Fibroblast of lung (primary cell): ENCODE results near the gene LIPG. TPM values are rescaled to one million over a fixed set of nuclear protein-coding genes. Genes with fewer than 3 reads are reported as not detected.

Experiments used
- DNase-seq, 2 donors: peaks; one replicate each; pipeline versions ENCODE4 v3.0.0 to v3.0.0-alpha.2; 2010; ENCODE audit warnings: low read depth in 2 of 2
- H2AFZ ChIP-seq: 2 replicates; pipeline ENCODE4 v1.5.1; 2012; ENCODE audit warnings: low read length, control low read depth, inconsistent platforms
- H3K27ac ChIP-seq: 2 replicates; pipeline ENCODE4 v1.5.1; 2011; ENCODE audit warnings: low read length, control low read depth; ENCODE audit not compliant: insufficient read depth
- H3K27me3 ChIP-seq: 2 replicates; pipeline ENCODE4 v1.5.1; 2011; ENCODE audit warnings: mild to moderate bottlenecking, low read length; ENCODE audit not compliant: control insufficient read depth, insufficient read depth
- H3K36me3 ChIP-seq: 2 replicates; pipeline ENCODE4 v1.5.1; 2011; ENCODE audit warnings: low read length; ENCODE audit not compliant: control insufficient read depth, insufficient read depth
- H3K4me1 ChIP-seq: 2 replicates; pipeline ENCODE4 v1.5.1; 2011; ENCODE audit warnings: low read length; ENCODE audit not compliant: control insufficient read depth, insufficient read depth; ENCODE audit errors: extremely low read depth
- H3K4me2 ChIP-seq: 2 replicates; pipeline ENCODE4 v1.5.1; 2011; ENCODE audit warnings: low read length, control low read depth; ENCODE audit not compliant: insufficient read depth; ENCODE audit errors: extremely low read depth
- H3K4me3 ChIP-seq, 4 experiments: fragments of 200-600 bp in 1 of 4; sonication (generic) in 1 of 4; replicated peaks in 1 of 4; 2 replicates each; pipeline ENCODE4 v1.5.1; 2011 to 2016; ENCODE audit warnings: low read length in 4 of 4, low read depth in 3 of 4, mild to moderate bottlenecking in 3 of 4, control low read depth in 2 of 4, inconsistent platforms in 1 of 4, mixed read lengths in 1 of 4; ENCODE audit not compliant: insufficient read depth in 1 of 4; ENCODE audit errors: control extremely low read depth in 1 of 4
- H3K79me2 ChIP-seq: 2 replicates; pipeline ENCODE4 v1.5.1; 2012; ENCODE audit warnings: mild to moderate bottlenecking, low read length, inconsistent platforms; ENCODE audit not compliant: control insufficient read depth, insufficient read depth
- H3K9ac ChIP-seq: 2 replicates; pipeline ENCODE4 v1.5.1; 2011; ENCODE audit warnings: mild to moderate bottlenecking, low read length, control low read depth; ENCODE audit not compliant: insufficient read depth
- H3K9me3 ChIP-seq: 2 replicates; pipeline ENCODE4 v1.5.1; 2012; ENCODE audit warnings: low read depth, low read length; ENCODE audit not compliant: control insufficient read depth, insufficient read depth
- H4K20me1 ChIP-seq: 2 replicates; pipeline ENCODE4 v1.5.1; 2011; ENCODE audit warnings: low read length; ENCODE audit not compliant: control insufficient read depth, insufficient read depth; ENCODE audit errors: extremely low read depth
- CTCF ChIP-seq, 2 donors: IDR thresholded peaks in 1 of 2; conservative IDR thresholded peaks in 1 of 2; 1 replicate in 1 of 2; 2 replicates in 1 of 2; pipeline ENCODE4 v1.5.1; 2011 to 2012; ENCODE audit warnings: low read length in 2 of 2, control low read depth in 1 of 2, inconsistent platforms in 1 of 2, low read depth in 1 of 2, mild to moderate bottlenecking in 1 of 2
- EZH2 ChIP-seq: IDR thresholded peaks from 2 replicates; pipeline ENCODE4 v1.5.1; 2012; ENCODE audit warnings: low read length, control low read depth, mild to moderate bottlenecking; ENCODE audit errors: missing control alignments
- polyA plus RNA-seq, 2 donors: library from polyadenylated mRNA; depleted of rRNA in 1 of 2; stranded (reverse) in 1 of 2; unstranded in 1 of 2; fragments of >200 nt; gene quantifications; 2 replicates each; pipeline ENCODE4 v1.2.1, GENCODE V29; 2011 to 2012; ENCODE audit warnings: missing spikeins in 1 of 2
- total RNA-seq: library from RNA; depleted of rRNA; stranded (reverse); fragments of >200 nt; gene quantifications from 2 replicates; pipeline ENCODE4 v1.2.1, GENCODE V29; 2014

LIPG gene
- total and polyA plus RNA-seq, 2 donors (not counting 1 experiment from before 2014, with no cell fraction given), result 0.30 to 0.50 TPM

GRCh38 chr18:49527631-49528327, 34.1 kb upstream of the LIPG start:
- Histone ChIP-seq H4K20me1 (no peaks in the 10 kb centered on the region), H3K27me3 (no peaks in the 10 kb centered on the region), H3K27ac (no peak overlapping the region), H3K4me1 (no peaks in the 10 kb centered on the region), H3K9me3 (no peaks in the 10 kb centered on the region), H3K79me2 (no peaks in the 10 kb centered on the region), H3K4me3 (no peak overlapping the region), H3K4me2 (no peak overlapping the region), H2AFZ (no peak overlapping the region), H3K36me3 (no peaks in the 10 kb centered on the region), H3K9ac (no peak overlapping the region)
- TF ChIP-seq EZH2 (no peak), CTCF (conservative IDR thresholded peaks at IDR 0.05 in 1 of 2, IDR thresholded peaks at IDR 0.05 in 1 of 2; ENCODE audit: low read depth in 1 of 2, low read length in 2 of 2) (no peak)
- no peak for DNase-seq

GRCh38 chr18:49529596-49529995, 32.3 kb upstream of the LIPG start:
- Histone ChIP-seq H4K20me1 (no peaks in the 10 kb centered on the region), H3K27me3 (no peaks in the 10 kb centered on the region), H3K27ac (no peak overlapping the region), H3K79me2 (no peaks in the 10 kb centered on the region), H2AFZ (no peak overlapping the region), H3K9ac (no peak overlapping the region), H3K4me1 (no peaks in the 10 kb centered on the region), H3K9me3 (no peaks in the 10 kb centered on the region), H3K36me3 (no peaks in the 10 kb centered on the region), H3K4me2 (no peak overlapping the region), H3K4me3 (no peak overlapping the region)
- DNase-seq, result no peak
- TF ChIP-seq CTCF (conservative IDR thresholded peaks at IDR 0.05 in 1 of 2, IDR thresholded peaks at IDR 0.05 in 1 of 2; ENCODE audit: low read depth in 1 of 2, low read length in 2 of 2), result no peak
- no peak for TF ChIP-seq EZH2

GRCh38 chr18:49531678-49532153, 30.1 kb upstream of the LIPG start:
- no peak overlapping the region for H3K4me2 ChIP-seq
- H3K79me2 ChIP-seq, result no peaks in the 10 kb centered on the region
- H3K4me3 ChIP-seq, result no peak overlapping the region
- no peaks in the 10 kb centered on the region for H3K36me3 ChIP-seq
- H3K4me1 ChIP-seq, result no peaks in the 10 kb centered on the region
- no peaks in the 10 kb centered on the region for H3K27me3 ChIP-seq
- TF ChIP-seq EZH2 (no peak), CTCF (conservative IDR thresholded peaks at IDR 0.05 in 1 of 2, IDR thresholded peaks at IDR 0.05 in 1 of 2; ENCODE audit: low read depth in 1 of 2, low read length in 2 of 2) (no peak)
- no peak overlapping the region for H3K9ac ChIP-seq
- H2AFZ ChIP-seq, result no peak overlapping the region
- no peak overlapping the region for H3K27ac ChIP-seq
- no peak for DNase-seq
- no peaks in the 10 kb centered on the region for H4K20me1 ChIP-seq
- H3K9me3 ChIP-seq, result no peaks in the 10 kb centered on the region
